RCC 7860 (cell line): ENCODE measurements around the gene ZSWIM5.
"Not testable (repeated sequence)": the region's sequence is repeated elsewhere in the genome, so short reads cannot be mapped to it uniquely, and the experiment has no call there.

Source experiments
- DNase-seq: peaks from one replicate; pipeline ENCODE4 v3.0.0-alpha.2; 2015; ENCODE audit warnings: low spot score
- FAIRE-seq: peaks from 2 replicates; lab custom pipeline; 2012; peaks lifted over from hg19 to GRCh38; lab: Jason Lieb, UNC

The ZSWIM5 gene

DNA sequence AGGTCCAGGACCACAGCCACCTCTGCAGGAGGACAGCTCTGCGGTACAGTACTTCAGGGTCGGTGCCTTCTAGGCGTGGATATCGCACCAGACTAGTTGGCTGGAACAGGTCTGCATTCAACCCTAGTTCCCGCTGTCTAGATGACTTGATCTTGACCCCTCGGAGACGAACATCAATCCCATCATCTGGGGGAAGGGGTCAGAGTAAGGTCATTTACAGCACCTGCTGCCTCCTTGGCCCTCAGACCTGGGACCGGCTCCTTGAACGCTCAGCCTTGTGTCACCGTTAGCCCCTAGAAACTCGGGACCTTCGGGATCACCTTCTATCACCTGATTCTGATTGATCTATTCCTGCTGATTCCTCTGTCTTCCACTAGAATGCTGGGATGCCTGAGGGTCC lies 197.9 kb downstream of the ZSWIM5 start:
- no peak for DNase-seq
- no peak for FAIRE-seq

DNA sequence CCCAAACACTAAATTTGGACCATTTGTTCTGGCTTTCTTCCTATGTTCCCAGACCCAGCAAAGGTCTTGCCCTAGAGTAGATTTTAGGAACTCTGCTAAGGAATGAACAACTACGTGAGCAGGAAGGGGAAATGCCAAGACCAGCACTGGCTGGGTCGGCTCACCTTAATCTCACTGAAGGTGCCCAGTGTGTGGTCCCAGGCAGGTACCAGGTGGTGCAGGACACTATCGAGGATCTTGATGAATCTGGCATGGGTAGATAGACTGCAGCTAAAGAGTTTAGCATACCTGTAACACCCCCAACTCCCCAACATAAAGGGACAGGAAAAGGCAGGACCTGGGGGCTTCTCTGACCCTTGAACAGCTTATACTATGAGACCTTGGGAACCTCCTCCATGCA lies 198.3 kb downstream of the ZSWIM5 start:
- FAIRE-seq (no peak), DNase-seq (no peak)

DNA sequence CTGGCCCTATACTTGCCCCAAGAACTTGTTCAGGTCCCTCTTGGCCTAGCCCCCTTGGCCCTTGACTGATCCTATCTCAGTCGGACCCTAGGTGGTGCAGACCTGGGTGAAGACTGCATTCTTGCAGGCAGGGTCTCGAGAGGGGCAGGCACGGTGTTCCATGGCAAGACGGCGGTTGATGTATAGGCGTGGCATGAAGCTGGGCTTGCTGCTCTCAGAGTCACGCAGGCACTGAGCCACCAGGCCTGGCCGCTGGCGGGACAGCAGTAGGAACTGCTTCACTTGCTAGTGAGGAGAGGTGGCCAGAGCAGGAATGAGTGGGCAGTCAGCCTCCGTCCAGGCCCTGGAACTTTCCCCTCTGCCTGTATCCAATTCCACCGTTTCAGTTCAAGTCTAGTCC lies 199.1 kb downstream of the ZSWIM5 start:
- DNase-seq = no peak
- no peak for FAIRE-seq

DNA sequence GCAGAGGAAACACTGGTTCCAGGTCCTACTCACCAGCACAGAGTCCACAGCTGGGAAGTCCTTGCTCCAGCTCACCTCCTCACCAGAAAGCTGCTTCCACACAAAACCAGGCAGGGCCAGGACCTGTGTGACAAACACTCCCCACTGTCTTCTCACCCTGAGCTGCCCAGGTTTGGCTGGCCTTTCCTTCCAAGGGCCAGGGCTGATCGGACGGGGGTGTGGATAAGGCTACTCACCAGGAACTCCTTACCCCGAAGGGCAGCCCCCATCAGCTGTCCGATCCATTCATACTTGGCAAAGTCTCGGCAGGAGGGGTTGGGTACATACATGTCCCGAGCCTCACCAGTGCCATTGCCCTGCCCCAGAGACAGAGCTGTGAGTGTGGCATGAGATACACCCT lies 200.6 kb downstream of the ZSWIM5 start:
- no peak for FAIRE-seq
- DNase-seq = no peak

DNA sequence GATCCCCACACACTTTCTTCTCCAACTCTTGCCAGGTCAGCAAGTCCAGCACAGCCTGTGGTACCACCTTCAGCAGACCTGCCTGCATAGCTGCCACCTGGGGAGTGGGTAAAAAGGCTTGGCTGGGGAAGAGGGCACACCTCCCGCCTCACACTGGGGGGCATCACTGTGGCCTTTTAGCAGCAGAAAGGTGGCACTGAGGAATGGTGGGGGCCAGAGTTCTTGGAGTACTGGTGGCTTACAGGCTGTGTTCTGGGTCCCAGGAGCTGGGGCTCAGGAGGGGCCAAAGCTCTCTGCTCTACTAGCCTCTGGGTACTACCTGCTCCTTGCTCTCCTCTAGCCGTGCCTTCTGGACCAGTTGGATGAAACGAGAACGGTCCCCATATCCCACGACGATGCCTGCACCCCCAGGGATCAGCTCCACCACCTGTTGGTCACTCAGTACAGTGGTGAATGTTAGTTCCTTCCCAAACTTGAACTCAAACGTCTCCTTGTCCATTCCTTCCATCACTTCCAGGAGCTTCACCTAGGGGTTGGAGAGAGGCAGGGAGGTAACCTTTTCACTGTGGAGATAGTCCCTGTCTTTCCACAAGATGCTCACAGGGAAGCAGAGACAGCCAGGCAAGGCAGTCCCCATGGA lies 202.0 kb downstream of the ZSWIM5 start:
- DNase-seq (no peak), FAIRE-seq (no peak)

DNA sequence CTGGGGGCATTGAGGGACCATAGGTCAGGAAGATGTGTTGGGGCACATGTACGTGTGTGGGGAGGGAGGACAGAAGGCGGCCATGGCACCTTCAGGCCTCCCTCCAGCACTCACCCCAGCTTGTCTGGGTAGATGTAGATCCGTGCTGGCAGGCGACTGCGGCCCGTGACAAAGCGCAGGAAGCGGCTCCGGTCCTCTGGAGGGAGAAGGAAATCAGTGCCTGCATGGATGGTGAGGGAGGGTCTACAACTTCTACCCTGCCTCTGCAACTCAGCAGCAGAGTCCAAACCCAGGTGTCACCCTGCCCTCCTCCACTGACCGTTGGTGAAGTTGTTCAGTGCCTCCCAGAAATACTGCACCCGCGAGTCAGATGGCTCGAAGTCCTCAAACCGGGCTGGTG lies 202.7 kb downstream of the ZSWIM5 start:
- DNase-seq (no peak), FAIRE-seq (no peak)

DNA sequence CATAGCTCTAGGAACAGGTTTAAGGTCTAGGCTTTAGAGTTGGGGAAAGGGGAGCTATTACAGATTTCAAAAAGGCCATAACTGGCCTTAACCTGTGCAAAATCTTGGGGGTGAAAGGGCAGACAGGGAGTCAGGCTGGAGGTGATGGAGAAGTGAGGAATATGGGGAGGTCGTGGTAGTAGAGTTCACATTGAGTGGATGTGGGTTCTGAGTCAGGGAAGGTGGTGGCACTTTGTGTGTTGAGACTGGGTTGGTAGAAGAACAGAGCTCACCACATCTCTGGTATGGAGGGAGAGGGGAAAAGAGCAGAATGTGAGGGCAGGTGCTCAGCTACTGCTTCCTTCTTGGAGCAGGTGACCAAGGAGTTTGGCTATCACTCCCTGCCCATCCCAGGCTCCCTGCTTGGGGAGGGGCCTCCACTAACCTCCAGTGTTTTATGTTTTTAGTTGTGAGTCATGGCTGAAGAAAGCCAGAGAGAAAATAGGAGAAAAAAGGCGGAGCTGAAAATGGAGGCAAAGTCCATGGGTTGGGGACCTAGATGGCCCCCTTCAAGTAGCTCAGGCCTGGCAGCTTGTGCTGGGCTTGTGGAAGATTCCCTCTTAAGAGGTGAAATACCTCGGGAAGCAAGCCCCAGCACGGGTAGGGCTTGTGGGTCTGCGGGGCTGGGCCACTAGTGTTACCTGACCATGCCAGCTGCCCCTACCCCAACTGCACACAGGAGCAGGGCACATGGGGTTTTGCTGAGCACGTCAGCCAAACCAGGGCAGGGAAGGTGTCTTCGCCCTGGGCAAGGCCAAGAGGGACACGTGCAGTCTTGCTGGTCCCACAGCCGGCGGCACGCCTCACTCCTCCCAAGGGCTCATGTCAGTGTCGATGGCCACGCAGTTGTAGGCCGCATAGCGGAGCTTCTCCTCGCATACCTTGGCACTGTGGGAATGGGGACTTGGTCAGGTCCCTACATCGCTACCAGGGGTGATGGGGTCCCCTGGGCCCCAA lies 203.5 kb downstream of the ZSWIM5 start:
- DNase-seq (no peak), FAIRE-seq (no peak)

DNA sequence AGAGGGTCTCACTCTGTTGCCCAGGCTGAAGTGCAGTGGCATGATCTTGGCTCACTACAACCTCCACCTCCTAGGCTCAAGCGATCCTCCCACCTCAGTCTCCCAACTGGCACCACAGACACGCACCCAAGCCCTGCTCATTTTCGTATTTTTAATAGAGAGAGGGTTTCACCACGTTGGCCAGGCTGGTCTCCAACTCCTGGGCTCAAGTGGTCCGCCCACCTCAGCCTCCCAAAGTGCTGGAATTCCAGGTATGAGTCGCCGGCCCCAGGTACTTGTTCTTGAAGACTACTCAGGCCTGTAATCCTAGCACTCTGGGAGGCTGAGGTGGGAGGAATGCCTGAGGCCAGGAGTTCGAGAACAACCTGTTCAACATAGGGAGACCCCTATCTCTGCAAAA lies 204.8 kb downstream of the ZSWIM5 start:
- DNase-seq, FAIRE-seq: not testable (repeated sequence)

DNA sequence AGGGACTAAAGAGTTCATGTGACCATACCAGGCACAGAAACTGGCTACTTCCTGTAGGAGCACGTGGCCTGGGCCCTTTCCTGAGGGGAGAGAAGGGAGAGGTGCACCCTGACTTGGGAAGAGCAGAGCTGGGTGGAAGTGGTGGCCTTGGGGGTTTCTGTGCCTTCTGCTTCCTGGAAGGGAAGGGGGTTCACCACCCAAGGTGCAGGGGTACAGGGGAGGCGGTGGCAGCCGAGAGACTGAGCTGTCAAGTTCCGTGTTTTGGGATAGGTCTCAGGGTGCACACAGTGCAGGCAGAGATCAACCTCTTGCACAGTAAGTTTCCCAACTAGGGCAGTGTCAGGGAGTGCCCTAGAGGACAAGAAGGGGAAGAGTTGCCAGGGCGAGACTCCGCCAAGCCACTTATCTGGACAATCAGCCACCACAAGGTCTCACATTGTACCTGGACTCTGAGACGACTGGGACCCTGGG lies 205.4 kb downstream of the ZSWIM5 start:
- no peak for DNase-seq

DNA sequence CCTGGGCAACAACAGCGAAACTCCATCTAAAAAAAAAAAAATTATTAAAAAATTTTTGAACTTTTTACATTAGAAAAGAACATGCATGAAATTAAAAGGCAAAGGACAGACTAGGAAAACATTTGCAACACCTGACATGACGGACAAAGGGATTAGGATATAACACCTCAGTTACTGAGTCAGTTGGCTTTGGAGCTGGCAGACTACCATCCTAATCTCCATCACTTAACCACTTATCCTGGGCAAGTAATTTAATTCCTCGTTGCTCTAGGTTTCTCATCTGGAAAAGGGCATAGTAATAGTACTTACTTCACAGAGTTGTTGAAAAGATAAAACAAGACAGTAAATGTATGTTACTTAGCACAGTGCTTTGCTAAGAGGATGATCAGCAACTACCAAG lies 207.2 kb downstream of the ZSWIM5 start:
- FAIRE-seq (no peak), DNase-seq (no peak)

More for the DNA sequence above, 205.4 kb downstream of the ZSWIM5 start:
- FAIRE-seq = no peak

DNA sequence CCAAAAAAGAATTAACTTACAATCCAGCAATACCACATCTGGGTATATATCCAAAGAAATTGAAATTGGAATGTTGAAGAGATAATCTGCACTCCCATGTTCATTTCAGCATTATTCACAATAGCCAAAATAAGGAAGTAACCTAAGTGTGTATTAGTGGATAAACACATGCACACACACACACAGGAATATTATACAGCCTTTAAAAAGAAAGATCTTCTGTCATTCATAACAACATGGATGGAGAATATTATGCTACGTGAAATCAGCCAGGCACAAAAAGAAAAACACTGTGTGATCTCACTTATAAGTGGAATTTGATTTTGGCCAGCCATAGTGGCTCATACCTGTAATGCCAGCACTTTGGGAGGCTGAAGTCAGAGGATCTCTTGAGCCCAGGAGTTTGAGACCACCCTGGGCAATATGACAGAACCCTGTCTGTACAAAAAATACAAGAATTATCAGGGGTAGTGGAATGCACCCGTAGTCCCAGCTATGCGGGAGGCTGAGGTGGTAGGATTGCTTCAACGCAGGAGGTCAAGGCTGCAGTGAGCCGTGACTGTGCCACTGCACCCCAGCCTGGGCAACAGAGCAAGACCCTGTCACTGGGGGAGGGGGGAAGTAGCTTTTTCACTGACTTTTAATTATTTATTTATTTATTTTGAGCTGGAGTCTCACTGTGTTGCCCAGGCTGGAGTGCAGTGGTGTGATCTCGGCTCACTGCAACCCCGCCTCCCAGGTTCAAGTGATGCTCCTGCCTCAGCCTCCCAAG lies 210.8 kb downstream of the ZSWIM5 start:
- DNase-seq (no peak), FAIRE-seq (no peak)

DNA sequence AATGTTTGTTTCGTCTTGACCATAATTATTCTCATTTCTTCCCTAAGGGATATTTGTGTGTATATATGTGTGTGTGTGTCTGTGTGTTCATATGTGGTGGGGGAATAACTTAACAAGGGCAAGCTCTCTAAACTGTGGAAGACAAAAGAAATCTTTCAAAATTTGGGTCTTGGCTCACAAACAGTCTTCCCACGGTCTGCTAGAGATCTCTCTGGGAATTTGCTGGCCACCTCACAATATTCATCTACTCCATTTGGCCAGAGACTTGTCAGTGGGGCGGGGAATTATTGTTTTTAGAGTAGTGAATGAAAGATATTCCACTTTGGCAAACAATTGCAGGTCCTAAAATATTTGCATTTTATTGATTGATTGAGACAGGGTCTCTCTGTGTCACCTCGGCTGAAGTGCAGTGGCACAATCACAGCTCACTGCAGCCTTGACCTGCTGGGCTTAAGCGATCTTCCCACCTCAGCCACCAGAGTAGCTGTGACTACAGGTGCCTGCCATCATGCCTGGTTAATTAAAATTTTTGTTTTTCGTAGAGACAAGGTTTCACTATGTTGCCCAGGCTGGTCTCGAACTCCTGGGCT lies 212.0 kb downstream of the ZSWIM5 start:
- DNase-seq = no peak

DNA sequence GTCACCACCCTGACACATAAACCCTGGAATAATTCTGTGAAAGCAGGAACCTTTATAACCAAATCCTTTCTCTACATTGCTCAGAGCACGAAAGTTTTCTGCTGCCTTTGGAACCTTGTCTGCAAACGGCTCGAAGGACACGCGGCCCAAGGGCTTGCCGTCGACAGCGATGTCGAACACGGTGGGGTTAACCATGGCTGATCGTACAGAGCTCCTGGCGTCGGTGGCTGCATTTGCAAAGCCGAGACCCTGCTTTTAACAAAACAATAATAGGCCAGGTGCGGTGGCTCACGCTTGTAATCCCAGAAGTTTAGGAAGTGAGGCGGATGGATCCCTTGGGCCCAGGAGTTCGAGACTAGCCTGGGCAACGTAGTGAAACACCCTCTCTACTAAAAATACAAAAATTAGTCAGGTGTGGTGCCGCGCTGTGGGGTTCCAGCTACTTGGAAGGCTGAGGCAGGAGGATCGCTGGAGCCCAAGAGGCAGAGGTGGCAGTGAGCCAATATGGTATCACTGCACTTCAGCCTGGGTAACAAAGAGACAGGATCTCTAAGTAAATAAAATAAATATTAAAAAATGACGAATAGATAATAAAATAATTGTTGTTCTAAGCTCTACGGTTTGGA lies 217.8 kb downstream of the ZSWIM5 start:
- FAIRE-seq = no peak
- no peak for DNase-seq

More for the DNA sequence above, 212.0 kb downstream of the ZSWIM5 start:
- FAIRE-seq = no peak

DNA sequence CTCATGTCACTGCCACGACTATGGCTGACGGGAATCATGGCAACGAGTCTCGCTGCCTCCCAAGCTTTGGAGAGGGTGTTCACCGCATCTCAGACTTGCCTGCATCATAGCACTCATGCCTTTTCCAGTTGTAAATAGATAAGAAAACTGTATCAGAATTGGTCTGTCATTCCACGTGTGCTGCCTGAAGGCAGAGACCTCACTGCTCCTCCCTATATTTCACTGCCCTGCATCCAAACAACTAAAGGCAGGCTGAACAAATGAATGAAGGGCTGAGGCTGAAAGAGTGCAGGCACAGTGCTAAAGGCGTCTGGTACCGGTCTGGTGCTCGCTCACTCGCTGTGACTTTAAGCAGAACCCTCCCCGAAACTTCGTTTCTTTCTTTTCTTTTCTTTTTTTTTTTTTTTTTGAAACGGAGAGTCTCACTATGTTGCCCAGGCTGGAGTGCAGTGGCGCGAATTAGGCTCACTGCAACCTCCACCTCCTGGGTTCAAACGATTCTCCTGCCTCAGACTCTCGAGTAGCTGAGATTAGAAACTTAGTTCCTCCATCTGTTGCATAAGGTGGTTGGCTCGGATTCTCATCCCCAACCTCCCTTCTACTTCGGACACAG lies 220.6 kb downstream of the ZSWIM5 start:
- FAIRE-seq = no peak

DNA sequence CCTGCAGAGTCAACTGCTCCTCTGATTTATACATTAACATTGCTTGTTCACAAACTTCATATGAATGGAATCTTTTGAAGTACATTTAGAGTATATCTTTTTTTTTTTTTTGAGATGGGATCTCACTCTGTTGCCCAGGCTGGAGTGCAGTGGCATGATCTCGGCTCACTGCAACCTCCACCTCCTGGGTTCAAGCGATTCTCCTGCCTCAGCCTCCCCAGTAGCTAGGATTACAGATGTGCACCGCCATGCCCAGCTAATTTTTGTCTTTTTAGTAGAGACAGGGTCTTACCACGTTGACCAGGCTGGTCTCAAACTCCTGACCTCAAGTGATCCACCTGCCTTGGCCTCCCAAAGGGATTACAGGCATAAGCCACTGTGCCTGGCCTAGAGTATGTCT lies 229.0 kb downstream of the ZSWIM5 start:
- FAIRE-seq, DNase-seq: not testable (repeated sequence)

More for the DNA sequence above, 220.6 kb downstream of the ZSWIM5 start:
- no peak for DNase-seq

DNA sequence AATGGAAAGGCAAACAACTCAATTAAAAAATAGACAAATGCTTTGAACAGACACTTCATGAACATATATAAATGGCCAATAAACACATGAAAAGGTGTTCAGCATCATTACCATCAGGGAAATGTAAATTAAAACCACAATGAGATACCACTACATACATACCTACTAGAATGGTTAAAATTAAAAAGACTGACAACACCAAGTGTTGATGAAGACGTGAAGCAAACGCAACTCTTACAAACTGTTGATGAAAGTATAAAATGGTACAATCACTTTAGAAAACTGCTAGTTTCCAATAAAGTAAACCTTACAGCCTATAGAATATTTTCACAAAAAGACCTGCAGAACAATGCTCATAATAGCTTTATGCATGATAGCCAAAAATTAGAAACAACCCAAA lies 230.2 kb downstream of the ZSWIM5 start:
- FAIRE-seq = no peak

DNA sequence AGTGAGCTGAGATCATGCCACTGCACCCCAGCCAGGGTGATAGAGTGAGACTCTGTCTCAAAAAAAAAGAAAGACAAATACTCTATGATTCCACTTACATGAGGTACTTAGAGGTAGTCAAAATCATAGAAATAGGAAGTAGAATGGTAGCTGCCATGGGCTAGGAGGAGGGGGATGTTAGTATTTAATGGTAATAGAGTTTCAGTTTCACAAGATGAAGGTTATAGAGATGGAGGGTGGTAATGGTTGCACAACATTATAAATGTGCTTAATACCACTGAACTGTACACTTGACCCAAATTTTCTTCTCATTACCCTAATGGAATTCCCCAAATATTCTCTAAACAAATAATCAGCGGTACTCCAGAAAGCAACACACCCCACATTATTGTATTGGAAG lies 232.8 kb downstream of the ZSWIM5 start:
- DNase-seq (no peak), FAIRE-seq (no peak)

More for the DNA sequence above, 230.2 kb downstream of the ZSWIM5 start:
- DNase-seq = no peak

DNA sequence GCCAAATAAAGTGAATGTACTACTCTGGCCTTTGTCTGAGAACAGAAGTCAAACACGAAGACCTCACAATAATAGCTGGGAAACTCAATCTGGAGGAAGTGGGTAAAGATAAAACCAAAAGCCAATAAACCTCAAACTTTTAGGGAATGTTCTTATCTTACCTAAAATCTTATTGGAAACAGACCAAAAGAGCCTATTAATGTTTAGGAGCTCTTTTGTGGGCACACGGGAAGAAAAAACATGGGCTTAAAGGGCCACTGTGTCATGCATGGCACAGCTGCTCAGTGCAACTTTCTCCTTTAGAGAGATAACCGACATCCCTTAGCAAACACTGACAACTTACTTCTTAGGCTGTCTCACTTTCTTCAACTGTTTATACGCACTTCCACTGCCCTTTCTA lies 236.1 kb downstream of the ZSWIM5 start:
- FAIRE-seq = peak; percentile 79
- DNase-seq = peak; percentile 57
